Fibroblast of lung (primary cell): ENCODE data around the gene PPIG. TPM values are rescaled to one million over a fixed set of nuclear protein-coding genes. Genes with fewer than 3 reads are reported as not detected.

Experiments
- DNase-seq, 2 donors: peaks; one replicate each; pipeline versions ENCODE4 v3.0.0 to v3.0.0-alpha.2; 2010; ENCODE audit warnings: low read depth in 2 of 2
- H2AFZ ChIP-seq: 2 replicates; pipeline ENCODE4 v1.5.1; 2012; ENCODE audit warnings: low read length, control low read depth, inconsistent platforms
- H3K27ac ChIP-seq: 2 replicates; pipeline ENCODE4 v1.5.1; 2011; ENCODE audit warnings: low read length, control low read depth; ENCODE audit not compliant: insufficient read depth
- H3K27me3 ChIP-seq: 2 replicates; pipeline ENCODE4 v1.5.1; 2011; ENCODE audit warnings: mild to moderate bottlenecking, low read length; ENCODE audit not compliant: control insufficient read depth, insufficient read depth
- H3K36me3 ChIP-seq: 2 replicates; pipeline ENCODE4 v1.5.1; 2011; ENCODE audit warnings: low read length; ENCODE audit not compliant: control insufficient read depth, insufficient read depth
- H3K4me1 ChIP-seq: 2 replicates; pipeline ENCODE4 v1.5.1; 2011; ENCODE audit warnings: low read length; ENCODE audit not compliant: control insufficient read depth, insufficient read depth; ENCODE audit errors: extremely low read depth
- H3K4me2 ChIP-seq: 2 replicates; pipeline ENCODE4 v1.5.1; 2011; ENCODE audit warnings: low read length, control low read depth; ENCODE audit not compliant: insufficient read depth; ENCODE audit errors: extremely low read depth
- H3K4me3 ChIP-seq, 4 experiments: fragments of 200-600 bp in 1 of 4; sonication (generic) in 1 of 4; replicated peaks in 1 of 4; 2 replicates each; pipeline ENCODE4 v1.5.1; 2011 to 2016; ENCODE audit warnings: low read length in 4 of 4, low read depth in 3 of 4, mild to moderate bottlenecking in 3 of 4, control low read depth in 2 of 4, inconsistent platforms in 1 of 4, mixed read lengths in 1 of 4; ENCODE audit not compliant: insufficient read depth in 1 of 4; ENCODE audit errors: control extremely low read depth in 1 of 4
- H3K79me2 ChIP-seq: 2 replicates; pipeline ENCODE4 v1.5.1; 2012; ENCODE audit warnings: mild to moderate bottlenecking, low read length, inconsistent platforms; ENCODE audit not compliant: control insufficient read depth, insufficient read depth
- H3K9ac ChIP-seq: 2 replicates; pipeline ENCODE4 v1.5.1; 2011; ENCODE audit warnings: mild to moderate bottlenecking, low read length, control low read depth; ENCODE audit not compliant: insufficient read depth
- H3K9me3 ChIP-seq: 2 replicates; pipeline ENCODE4 v1.5.1; 2012; ENCODE audit warnings: low read depth, low read length; ENCODE audit not compliant: control insufficient read depth, insufficient read depth
- H4K20me1 ChIP-seq: 2 replicates; pipeline ENCODE4 v1.5.1; 2011; ENCODE audit warnings: low read length; ENCODE audit not compliant: control insufficient read depth, insufficient read depth; ENCODE audit errors: extremely low read depth
- EZH2 ChIP-seq: IDR thresholded peaks from 2 replicates; pipeline ENCODE4 v1.5.1; 2012; ENCODE audit warnings: low read length, control low read depth, mild to moderate bottlenecking; ENCODE audit errors: missing control alignments
- polyA plus RNA-seq, 2 donors: library from polyadenylated mRNA; depleted of rRNA in 1 of 2; stranded (reverse) in 1 of 2; unstranded in 1 of 2; fragments of >200 nt; gene quantifications; 2 replicates each; pipeline ENCODE4 v1.2.1, GENCODE V29; 2011 to 2012; ENCODE audit warnings: missing spikeins in 1 of 2
- total RNA-seq: library from RNA; depleted of rRNA; stranded (reverse); fragments of >200 nt; gene quantifications from 2 replicates; pipeline ENCODE4 v1.2.1, GENCODE V29; 2014
- TF ChIP-seq, protein P1 (sequence below), 2 donors: IDR thresholded peaks in 1 of 2; conservative IDR thresholded peaks in 1 of 2; 1 replicate in 1 of 2; 2 replicates in 1 of 2; pipeline ENCODE4 v1.5.1; 2011 to 2012; ENCODE audit warnings: low read length in 2 of 2, control low read depth in 1 of 2, inconsistent platforms in 1 of 2, low read depth in 1 of 2, mild to moderate bottlenecking in 1 of 2

Gene PPIG
- total and polyA plus RNA-seq, 2 donors (not counting 1 experiment from before 2014, with no cell fraction given) = 31.7 to 45.5 TPM

DNA sequence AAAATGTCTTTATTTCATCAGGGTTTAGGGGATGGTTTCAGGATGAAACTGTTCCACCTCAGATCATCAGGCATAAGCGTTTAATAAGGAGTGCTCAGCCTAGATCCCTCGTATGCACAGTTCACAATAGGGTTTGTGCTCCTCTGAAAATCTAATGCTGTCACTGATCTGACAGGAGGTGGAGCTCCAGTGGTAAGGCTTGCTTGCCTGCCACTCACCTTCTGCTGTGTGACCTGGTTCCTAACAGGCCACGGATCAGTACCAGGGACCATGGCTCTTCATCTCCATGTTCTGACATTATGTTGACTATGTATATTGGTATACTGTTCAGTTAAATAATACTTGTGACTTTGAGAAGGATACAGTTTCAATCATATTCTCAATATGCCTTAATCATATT lies 41.6 kb downstream of the PPIG start:
- H3K79me2 ChIP-seq = no peaks in the 10 kb centered on the region
- H3K9ac ChIP-seq = no peak overlapping the region
- no peaks in the 10 kb centered on the region for H3K27me3 ChIP-seq
- H3K27ac ChIP-seq = no peak overlapping the region
- no peaks in the 10 kb centered on the region for H3K4me1 ChIP-seq
- no peak overlapping the region for H2AFZ ChIP-seq
- H3K36me3 ChIP-seq = peaks cover 1% of the 10 kb centered on the region
- H4K20me1 ChIP-seq = no peaks in the 10 kb centered on the region
- no peak overlapping the region for H3K4me3 ChIP-seq
- H3K4me2 ChIP-seq = no peak overlapping the region
- TF ChIP-seq, protein P1, sequence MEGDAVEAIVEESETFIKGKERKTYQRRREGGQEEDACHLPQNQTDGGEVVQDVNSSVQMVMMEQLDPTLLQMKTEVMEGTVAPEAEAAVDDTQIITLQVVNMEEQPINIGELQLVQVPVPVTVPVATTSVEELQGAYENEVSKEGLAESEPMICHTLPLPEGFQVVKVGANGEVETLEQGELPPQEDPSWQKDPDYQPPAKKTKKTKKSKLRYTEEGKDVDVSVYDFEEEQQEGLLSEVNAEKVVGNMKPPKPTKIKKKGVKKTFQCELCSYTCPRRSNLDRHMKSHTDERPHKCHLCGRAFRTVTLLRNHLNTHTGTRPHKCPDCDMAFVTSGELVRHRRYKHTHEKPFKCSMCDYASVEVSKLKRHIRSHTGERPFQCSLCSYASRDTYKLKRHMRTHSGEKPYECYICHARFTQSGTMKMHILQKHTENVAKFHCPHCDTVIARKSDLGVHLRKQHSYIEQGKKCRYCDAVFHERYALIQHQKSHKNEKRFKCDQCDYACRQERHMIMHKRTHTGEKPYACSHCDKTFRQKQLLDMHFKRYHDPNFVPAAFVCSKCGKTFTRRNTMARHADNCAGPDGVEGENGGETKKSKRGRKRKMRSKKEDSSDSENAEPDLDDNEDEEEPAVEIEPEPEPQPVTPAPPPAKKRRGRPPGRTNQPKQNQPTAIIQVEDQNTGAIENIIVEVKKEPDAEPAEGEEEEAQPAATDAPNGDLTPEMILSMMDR (conservative IDR thresholded peaks at IDR 0.05 in 1 of 2, IDR thresholded peaks at IDR 0.05 in 1 of 2; ENCODE audit: low read depth in 1 of 2, low read length in 2 of 2) = no peak
- TF ChIP-seq EZH2 = no peak
- no peaks in the 10 kb centered on the region for H3K9me3 ChIP-seq
- DNase-seq = no peak

DNA sequence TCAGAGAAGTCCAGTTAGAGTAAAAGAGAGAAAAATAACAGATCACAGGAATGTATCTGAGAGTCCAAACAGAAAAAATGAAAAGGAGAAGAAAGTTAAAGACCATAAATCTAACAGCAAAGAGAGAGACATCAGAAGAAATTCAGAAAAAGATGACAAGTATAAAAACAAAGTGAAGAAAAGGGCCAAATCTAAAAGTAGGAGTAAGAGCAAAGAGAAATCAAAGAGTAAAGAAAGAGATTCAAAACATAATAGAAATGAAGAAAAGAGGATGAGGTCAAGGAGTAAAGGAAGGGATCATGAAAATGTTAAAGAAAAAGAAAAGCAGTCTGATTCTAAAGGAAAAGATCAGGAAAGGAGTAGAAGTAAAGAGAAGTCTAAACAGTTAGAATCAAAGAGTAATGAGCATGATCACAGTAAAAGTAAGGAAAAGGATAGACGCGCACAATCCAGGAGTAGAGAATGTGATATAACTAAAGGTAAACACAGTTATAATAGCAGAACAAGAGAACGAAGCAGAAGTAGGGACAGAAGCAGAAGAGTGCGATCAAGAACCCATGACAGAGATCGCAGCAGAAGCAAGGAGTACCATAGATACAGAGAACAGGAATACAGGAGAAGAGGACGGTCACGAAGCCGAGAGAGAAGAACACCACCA lies 52.4 kb downstream of the PPIG start:
- H3K27me3 ChIP-seq = no peaks in the 10 kb centered on the region
- no peaks in the 10 kb centered on the region for H3K9me3 ChIP-seq
- no peaks in the 10 kb centered on the region for H3K4me1 ChIP-seq
- TF ChIP-seq, protein P1 (conservative IDR thresholded peaks at IDR 0.05 in 1 of 2, IDR thresholded peaks at IDR 0.05 in 1 of 2; ENCODE audit: low read depth in 1 of 2, low read length in 2 of 2) = no peak
- TF ChIP-seq EZH2 = no peak
- no peak overlapping the region for H3K4me2 ChIP-seq
- H3K27ac ChIP-seq = no peak overlapping the region
- no peak overlapping the region for H3K9ac ChIP-seq
- no peaks in the 10 kb centered on the region for H3K79me2 ChIP-seq
- no peak for DNase-seq
- H3K4me3 ChIP-seq = no peak overlapping the region
- no peaks in the 10 kb centered on the region for H4K20me1 ChIP-seq
- no peak overlapping the region for H2AFZ ChIP-seq
- peaks cover 5% of the 10 kb centered on the region for H3K36me3 ChIP-seq

DNA sequence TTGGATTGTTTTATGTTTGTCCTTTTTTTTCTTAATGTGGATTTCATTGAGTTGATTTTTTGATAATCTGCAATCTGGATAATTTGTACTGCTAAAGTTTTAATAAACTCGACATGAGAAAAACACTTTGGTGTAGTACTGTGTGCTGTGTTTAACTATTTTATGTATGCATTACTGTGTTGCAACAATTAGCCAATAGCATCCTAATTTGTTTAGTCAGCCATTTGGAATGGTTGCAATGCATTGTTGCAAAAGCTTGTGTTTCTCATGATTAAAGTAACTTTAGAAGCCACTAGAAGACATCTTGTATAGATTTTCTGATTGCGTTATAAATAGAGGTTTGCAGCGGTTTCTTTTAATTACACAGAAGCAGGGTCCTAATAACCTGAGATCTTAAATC lies 53.5 kb downstream of the PPIG start:
- Histone ChIP-seq H3K9ac (no peak overlapping the region), H3K9me3 (no peaks in the 10 kb centered on the region), H3K4me1 (no peaks in the 10 kb centered on the region), H4K20me1 (no peaks in the 10 kb centered on the region), H3K79me2 (no peaks in the 10 kb centered on the region), H3K4me3 (no peak overlapping the region), H3K27me3 (no peaks in the 10 kb centered on the region), H3K4me2 (no peak overlapping the region), H2AFZ (no peak overlapping the region), H3K36me3 (peaks cover 5% of the 10 kb centered on the region), H3K27ac (no peak overlapping the region)
- DNase-seq = peak; percentile 27 to 87
- TF ChIP-seq, protein P1 (conservative IDR thresholded peaks at IDR 0.05 in 1 of 2, IDR thresholded peaks at IDR 0.05 in 1 of 2; ENCODE audit: low read depth in 1 of 2, low read length in 2 of 2) = no peak
- TF ChIP-seq EZH2 = no peak
